ENCODE measurements around the gene ADGRL3.

Gene ADGRL3

DNA sequence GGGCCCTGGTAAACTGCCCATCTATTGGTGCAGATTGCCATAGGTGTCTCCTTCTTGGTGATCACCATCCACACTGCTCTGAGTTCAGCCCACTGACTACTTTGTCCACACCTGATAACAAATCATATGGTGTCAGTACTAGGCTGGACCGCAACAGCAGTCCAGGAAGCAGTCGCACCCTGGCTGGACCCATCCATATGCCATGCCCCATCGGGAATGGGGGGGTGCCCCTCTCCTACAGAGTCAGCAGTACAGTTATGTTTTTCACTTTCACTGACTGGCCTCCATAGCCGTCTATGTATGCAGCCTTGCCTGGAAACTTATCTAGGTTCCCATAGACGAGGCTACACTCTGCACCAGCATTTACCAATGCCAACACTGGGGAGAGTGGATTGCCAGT, 226.1 kb downstream of the ADGRL3 start:
- no peak for DNase-seq (ENCODE audit: low read depth in 2 of 2)

DNA sequence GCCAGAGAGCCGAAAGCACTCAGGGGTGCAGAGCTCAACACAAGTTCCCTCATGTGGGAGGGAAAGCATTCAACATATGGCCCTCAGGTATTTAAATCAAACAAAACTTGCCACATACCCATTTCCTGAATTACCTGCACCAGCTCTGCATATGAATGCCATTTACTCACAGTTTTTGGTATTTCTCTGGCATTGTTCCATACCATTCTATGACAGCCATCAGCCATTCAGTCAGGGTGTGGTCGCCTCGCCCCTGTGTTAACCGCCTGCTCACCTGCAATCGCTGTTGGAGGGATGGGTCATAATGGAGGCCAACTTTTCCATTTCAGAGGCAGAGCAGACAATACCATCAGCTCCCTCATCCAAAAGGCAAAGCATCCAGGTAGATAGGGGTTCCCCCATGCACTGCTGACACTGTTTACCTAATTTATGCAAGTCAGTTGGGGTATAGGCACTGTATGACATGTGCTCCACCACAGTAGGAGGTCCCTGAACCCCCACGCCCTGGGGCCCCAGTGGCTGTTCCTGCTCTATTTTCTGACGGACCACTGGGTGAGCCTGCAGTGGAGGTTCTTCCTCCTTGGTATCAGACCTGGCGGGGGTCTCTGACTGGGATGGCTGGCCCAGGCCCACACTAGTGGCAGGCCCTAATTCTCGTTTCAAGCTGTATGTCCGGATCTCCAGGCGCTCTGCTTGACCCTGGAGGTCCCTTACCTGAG, 227.1 kb downstream of the ADGRL3 start:
- no peak for DNase-seq (ENCODE audit: low read depth in 2 of 2)

DNA sequence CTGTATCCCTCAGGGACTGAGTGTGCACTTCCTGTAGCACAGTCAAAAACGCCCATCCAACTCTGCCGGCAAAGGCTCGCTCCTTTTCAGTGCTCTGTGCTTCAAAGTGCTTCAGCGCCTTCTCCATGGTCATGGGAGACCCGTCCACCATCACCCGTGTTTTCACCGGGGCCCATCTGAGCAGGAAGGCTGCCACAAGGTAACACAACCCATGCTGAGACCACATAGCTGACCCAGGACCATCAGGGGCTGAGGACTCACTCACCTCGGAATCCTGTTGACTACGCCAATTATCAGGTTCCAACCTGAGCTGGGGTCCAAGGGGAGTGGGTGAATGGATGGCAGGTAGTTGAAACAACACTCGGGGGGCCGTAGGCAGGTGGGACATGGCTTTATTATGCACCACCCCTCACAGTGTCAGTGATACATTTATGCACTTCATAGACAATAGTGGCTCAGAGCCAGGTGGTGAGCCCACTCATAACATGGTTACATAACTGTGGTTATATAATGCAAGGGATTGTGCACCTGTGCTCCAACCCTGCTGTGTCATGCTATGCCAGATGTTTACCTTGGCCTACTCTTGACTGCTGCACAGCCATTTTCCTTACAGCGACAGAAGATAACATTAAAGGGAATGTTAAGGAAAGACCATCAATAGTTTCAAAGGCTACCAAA, 227.8 kb downstream of the ADGRL3 start:
- DNase-seq (ENCODE audit: low read depth in 2 of 2) = no peak

DNA sequence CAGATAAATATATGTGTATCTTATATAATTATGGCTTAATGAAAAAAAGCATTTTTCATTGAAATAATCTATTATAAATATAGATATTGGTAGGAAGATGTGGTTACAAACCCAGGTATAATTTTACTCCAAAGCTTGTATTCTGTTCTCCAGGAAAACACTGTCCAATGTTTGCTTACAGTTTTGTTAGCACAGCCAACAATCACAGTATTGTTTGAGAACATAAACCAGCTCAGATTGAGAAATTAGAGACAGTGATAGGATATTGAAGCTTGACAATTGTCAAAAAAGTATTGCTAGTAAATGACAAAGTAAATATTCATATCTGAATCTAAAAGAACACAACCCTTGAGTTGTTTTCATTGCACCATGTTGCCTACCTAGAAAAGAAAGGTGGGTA, 228.8 kb downstream of the ADGRL3 start:
- DNase-seq (ENCODE audit: low read depth in 2 of 2) = no peak

DNA sequence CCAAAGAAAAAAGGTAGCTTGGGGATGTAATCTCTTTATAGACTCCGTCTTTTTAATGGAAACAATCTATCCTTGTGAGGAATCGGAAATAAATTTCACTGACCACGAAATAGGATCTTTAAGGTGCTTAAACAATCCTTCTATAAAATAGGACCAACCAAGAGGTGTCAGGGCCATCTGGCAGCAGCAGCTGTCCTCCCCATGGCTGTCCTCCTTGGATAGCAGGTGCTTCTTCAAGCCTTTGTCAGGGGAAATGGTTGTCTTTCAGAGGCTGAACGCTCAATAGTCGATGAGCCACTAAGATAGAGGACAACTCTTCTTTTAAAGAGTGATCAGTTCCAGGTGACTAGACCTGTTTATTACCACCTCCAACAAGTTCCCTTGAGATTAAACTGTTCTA, 231.0 kb downstream of the ADGRL3 start:
- DNase-seq (ENCODE audit: low read depth in 2 of 2) = no peak

DNA sequence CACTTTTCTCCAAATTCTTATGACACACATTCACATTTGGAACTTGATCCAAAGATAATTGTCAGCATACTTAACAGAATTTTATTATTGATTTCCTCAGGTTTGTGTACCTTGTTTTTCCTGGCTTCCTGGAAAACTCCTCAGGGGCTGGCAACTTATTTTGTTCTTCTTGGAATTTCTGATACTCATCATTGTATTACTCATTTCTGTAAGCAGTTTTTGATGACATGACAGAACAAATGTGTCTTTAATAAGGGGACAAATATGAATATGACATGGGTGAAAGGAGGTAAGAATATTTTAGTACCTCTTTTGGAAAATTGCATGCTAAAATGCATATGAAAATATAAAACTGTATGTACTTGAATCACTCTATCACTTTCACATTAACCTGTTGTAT, 237.8 kb downstream of the ADGRL3 start:
- no peak for DNase-seq (ENCODE audit: low read depth in 2 of 2)

DNA sequence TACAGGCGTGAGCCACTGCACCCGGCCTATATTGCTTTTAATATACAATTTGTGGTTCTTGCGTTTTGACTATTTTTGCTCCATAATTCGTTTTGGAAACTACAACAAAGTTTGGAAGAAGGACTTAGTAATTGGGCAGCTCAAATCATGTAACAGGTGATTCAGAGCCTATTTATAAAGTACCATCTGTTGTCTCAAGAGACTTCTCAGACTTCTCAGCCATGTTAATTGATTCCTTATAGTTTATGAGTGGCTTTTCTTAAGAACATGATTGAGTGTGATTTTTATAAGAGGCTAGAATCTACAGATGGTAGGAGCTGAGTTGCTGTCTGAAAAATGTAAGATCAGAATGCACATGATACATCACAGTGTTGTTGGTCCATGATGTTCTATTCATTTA, 240.2 kb downstream of the ADGRL3 start:
- DNase-seq (ENCODE audit: low read depth in 2 of 2) = no peak

DNA sequence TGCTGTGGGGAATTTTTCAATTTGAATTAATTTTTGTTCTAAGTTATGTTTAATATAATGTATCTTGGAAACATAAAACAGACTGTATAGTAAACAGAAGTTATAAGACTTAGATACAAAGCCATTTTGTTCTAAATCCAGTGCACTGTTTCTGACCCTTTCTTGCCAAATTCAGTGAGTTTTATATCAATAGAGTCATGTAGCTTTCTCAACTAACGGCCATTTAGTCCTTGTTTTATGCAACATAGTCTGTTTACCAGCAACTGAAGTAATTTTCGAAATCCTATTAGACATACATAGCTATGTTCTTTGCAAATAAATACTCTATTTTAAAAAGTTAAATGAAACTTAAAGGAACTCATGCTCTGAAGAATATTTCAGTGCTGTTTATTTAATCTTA, 242.8 kb downstream of the ADGRL3 start:
- no peak for DNase-seq (ENCODE audit: low read depth in 2 of 2)

DNA sequence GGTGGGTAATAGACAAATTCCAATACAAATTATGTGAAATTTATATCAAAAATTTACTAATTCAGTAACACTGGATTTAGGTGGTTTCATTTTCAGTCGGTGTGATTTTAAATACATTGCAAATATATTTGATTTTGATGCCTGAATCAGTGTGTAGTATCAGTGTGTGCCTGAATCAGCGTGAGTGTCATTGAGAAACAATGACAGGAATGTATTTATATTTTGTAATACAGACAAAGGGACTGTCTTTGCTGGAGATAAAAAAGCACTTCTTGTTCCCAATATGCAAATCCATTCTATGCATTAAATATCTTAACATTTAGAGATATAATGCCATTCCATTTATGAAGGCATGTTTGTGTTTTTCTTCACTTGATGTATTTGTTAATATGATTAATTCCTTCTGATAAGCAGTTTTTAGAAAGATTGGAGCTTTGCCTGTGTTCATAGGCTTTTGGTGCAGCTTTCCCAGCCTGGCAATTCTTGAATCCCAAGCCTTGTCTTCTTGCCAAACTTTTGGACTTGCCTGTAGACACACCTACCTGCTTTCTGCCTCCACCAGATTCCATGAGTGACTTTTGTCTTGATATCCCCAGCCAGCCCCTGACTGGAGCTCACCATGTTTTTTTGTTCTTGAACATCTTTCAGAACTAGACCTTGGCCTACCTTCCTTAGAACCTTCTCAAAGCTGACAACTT, 243.8 kb downstream of the ADGRL3 start:
- DNase-seq (ENCODE audit: low read depth in 2 of 2) = no peak

DNA sequence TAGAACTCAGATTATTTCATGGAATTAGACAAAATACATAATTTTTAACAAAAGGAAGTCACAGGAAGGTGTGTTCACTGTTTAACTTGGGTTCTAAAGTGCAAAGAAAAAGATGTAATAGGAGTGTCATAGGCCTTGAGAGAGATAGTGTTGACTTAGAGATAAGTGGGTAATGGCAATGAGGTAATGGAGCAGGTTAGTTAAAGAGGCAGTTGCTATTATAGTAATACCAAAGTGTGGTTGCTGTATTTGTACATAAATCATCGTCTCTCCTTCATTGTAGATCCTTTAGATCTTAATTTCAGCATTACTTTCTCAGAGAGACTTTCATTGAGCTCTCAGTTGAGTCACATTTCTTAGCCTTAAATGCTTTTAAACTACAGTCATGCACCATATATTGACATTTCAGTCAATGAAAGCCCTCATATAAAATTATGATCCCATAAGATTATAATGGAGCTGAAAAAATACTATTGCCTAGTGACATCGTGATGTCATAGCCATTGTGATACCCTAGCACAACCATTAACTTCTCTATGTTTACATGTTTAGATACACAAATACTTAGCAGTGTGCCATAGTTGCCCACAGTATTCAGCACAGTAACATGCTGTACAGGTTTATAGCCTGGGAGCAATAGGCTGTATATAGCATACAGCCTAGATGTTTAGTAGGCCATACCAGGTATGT, 245.4 kb downstream of the ADGRL3 start:
- no peak for DNase-seq (ENCODE audit: low read depth in 2 of 2)

DNA sequence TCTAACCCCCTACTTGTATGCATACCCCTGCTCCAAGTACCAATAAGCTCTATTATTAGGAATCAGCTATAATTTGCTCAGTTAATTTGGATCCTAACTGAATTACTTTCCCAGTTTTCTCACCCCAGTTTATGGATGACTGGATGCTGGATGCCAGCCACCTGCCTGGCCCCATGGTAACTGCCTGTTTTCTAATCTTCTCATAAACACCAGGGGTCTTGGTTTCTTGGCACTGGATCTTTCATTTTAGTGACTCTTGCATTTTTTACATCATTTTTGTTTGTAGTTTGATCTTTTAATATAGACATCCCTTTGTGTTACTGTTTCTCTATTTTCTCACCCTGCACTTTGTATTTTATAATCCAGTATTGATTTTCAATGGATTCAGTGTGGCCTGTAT, 246.8 kb downstream of the ADGRL3 start:
- no peak for DNase-seq (ENCODE audit: low read depth in 2 of 2)

DNA sequence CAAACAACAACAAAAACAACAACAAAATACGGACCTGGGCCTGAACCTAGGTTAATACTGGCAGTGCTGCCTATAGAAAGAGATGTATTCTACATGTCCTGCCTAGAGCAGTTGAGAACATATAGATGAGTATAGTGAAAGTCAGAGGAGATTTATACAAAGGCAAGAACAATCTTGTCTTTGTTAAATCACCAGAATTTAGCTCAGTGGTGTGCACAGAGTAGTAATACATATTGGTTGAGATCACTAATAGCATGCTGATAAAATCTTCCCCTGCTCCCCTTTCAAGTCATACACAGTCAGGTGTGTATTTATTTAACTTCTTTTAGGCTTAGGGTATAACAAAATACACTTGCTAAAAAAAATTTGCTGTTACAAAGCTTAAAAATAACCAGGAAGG, 247.8 kb downstream of the ADGRL3 start:
- DNase-seq (ENCODE audit: low read depth in 2 of 2) = no peak

DNA sequence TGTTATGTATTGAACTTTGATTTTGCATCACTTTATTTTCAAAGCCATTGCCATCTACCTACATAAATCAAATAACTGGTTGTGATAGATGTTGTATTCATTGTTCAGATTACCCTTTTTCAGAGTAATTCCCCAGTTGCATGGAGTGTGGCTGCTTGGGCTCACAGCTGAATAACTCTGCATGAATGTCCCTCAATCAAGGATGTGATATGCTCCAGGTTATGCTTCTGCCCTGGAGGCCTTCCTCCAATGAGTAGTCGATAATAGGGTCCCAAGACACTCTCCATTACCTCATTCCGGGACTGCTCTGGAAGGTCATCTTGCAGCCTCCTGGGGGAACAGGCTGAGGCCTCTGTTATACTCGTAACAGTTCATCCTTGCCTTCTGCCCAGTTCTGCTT, 251.8 kb downstream of the ADGRL3 start:
- no peak for DNase-seq (ENCODE audit: low read depth in 2 of 2)

DNA sequence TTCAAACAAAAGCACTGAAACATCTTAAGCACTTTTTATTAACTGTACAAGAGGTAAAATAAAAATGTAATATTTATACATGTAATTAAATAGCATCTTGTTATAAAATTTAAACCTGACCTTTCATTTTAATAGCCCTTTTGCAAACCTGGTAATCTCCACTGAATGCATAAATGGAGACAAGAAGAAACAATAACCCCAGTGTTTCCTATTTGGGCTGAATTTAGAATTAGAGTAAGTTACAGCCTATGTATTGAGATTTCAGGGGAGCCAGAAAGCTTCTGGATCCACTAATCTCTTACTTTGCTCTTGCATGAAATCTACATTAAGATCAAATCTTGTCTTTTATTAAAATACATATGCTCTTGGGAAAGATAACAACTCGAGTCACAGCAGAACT, 261.8 kb downstream of the ADGRL3 start:
- no peak for DNase-seq (ENCODE audit: low read depth in 2 of 2)

DNA sequence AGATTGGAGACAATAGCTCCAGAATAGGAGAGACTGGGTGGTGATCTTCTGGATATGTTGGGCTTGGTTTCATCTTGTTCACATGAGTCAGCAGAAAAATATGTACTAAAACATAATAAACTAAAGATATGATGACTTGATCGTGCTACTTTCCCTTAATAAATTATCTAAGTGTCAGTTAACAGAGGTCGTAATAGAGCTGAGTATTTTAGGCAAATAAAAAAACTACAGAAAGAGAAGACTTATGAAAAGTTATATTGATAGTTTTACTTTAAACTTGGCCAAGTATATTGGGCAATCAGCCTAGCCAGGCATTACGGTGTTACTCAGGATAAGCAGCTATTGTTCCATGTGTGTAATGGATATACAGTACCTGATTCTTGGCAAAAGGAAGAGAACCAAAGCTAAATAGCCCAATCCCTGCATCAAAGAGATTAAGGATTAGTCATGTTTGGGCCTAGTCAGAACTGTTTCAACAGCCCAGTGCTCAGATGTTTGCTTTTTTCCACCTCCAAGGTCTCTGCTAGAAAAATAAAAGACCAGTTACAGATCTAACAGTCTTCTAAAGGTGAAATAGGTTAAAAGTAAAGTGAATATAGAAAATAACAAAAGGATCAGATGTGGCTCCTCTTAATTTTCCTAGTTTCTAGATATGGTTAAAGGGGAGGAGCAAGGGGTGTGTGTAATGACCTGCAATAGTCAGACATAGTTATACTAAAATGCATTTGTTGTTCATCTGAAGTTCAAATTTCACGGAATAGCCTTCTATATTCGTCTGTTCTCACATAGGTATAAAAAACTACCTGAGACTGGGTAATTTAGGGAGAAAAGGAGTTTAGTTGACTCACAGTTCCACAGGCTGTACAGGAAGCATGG, 262.6 kb downstream of the ADGRL3 start:
- DNase-seq (ENCODE audit: low read depth in 2 of 2) = no peak

DNA sequence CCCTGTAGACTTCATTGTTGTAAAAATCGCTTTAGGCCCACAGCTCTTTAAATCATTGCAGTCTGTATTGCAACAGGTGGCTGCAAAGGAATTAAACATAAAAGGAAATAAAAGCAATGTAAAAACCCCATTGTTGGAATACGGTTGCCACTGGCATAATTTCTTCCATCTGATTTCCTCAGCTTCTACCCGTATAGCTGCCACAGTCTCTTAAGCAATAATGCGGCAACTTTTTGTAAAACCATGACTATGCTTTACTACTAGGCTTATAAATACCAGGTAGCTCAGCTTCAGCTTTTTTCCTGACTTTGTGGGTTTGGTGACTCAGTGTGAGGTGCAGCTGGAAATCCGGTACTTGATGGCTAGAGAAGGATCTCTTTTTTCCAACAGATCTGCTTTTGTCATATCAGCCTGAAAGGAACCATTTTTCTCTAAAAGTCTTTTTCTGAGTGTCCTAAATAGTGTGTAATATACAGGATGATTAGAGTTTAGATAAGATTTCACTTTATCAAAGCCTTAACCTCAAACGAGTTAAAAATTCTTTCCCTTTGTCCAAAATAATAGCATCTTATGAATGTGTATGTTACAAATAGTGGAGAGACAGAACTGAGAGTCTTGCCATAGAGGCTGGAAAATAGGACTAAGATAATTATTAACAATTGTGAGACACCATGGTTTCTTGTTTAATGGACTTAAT, 268.0 kb downstream of the ADGRL3 start:
- no peak for DNase-seq (ENCODE audit: low read depth in 2 of 2)

DNA sequence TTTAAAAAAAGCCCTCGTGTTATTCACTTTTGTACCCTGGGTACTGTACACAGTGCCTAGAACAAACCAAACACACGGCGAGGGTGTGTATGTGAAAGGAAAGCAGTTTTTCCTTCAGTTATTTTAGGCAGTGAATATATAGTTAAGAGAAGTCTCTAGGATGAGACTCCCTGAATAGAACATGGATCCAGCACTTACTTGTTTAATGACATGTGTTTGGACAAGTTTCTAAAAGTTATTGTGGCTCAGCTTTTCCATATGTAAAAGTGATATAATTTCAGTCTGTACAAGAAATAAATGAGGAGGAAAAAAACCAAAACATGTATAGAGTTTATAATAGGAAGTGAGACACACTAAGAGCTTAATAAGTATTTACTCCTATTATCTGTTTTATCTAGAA, 273.2 kb downstream of the ADGRL3 start:
- no peak for DNase-seq (ENCODE audit: low read depth in 2 of 2)

DNA sequence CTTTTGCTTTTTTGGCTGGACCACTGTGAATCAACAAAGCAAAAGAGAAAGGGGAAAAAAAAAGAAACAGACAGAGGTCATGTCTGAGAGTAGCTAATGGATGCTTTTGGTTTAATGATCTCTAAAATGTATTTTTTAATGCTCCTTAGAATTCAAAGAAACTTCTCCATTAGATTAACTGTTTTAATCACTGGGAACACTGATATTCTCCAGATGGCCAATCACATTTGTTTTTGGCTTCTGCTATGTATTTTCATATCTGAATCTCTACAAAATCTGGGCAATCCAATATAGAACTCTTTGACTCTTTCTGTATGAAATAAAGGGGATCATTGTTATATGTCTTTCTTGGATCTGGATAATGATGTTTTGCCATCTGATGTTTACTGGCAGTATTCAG, 278.2 kb downstream of the ADGRL3 start:
- no peak for DNase-seq (ENCODE audit: low read depth in 2 of 2)

DNA sequence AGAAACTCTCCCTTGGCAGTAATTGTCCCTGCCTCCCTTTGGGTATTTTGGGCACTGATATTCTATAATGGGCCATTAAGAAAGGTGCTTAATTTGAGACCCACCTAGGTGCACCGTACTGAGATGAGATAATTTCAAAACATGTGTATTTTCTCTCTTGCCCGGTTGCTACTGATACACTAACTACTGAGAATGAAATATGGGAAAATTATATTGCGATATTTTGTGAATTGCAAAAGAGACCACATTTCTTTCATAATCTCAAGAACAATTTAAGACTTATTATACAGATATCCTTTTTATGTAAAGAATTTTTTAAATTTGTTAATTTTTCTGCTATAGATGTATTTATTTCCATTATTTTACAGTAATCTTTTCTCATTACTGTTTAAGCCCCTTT, 284.9 kb downstream of the ADGRL3 start:
- DNase-seq (ENCODE audit: low read depth in 2 of 2) = no peak

DNA sequence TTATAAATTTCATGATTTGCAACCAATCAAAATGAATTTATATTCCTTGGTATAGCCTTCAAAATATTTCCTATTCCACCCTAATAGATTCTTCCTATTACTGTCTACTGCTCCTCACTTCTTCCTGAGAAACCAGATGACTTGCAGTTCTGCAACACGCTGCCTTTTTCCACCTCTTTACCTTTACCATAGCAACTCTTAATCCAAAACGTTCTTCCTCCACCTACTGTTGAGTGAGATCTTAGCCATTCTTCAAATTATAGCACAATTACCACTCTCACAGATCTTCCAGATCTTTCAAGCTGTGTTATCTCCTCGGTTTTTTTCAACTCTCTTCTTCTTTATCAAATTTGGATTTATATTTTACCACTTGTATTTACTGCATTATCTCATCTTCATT, 289.8 kb downstream of the ADGRL3 start:
- DNase-seq (ENCODE audit: low read depth in 2 of 2) = no peak

DNA sequence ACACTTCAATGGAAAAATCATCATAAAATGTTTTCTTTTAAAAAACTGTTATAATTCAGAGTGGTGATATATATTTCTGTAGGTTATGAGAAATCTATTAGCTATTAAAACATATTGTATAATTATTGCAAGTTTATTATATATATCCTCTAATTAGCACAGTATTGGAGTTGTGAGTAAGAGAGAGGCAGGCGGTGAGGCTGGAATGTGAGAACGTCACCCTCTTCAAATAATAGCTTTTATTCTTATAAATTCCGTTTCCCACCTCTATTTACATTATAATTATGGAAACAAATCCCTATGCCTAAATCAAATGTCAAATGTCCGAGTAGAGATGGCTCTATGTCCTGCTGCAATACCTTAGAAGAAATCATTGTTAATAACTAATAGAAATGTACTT, 292.9 kb downstream of the ADGRL3 start:
- no peak for DNase-seq (ENCODE audit: low read depth in 2 of 2)

All from stimulated activated CD4-positive, alpha-beta T cell treated with anti-CD3 and anti-CD28 coated beads, Interleukin-15, amount 100 ng/mL, for 48 hours (primary cell).